Peyer's patch (tissue), 4 donors: ENCODE data around the gene IRGC. TPM values are rescaled to one million over a fixed set of nuclear protein-coding genes. Genes with fewer than 3 reads are reported as not detected.
"Not testable (repeated sequence)": the region's sequence is repeated elsewhere in the genome, so short reads cannot be mapped to it uniquely, and the experiment has no call there.

ENCODE experiments used
- DNase-seq, 3 donors: peaks; one replicate each; pipeline ENCODE4 v3.0.0-alpha.2; 2017 to 2019
- H3K27ac ChIP-seq, 4 donors: fragments of 200-600 bp; sonication (generic); one replicate each; pipeline ENCODE4 v1.5.1; 2016 to 2019
- H3K27me3 ChIP-seq, 2 donors: fragments of 200-600 bp; sonication (generic); one replicate each; pipeline ENCODE4 v1.5.1; 2019
- H3K36me3 ChIP-seq, 3 donors: fragments of 200-600 bp; sonication (generic); one replicate each; pipeline ENCODE4 v1.5.1; 2016 to 2019
- H3K4me1 ChIP-seq, 4 donors: fragments of 200-600 bp; sonication (generic); one replicate each; pipeline ENCODE4 v1.5.1; 2016 to 2019
- H3K4me3 ChIP-seq, 4 donors: fragments of 200-600 bp; sonication (generic); 1 replicate in 3 of 4; 2 replicates in 1 of 4; pipeline ENCODE4 v1.5.1; 2016 to 2019; ENCODE audit warnings: mild to moderate bottlenecking in 1 of 4
- H3K9me3 ChIP-seq, 4 donors: fragments of 200-600 bp; sonication (generic); one replicate each; pipeline ENCODE4 v1.5.1; 2016 to 2019; ENCODE audit warnings: mild to moderate bottlenecking in 1 of 4
- POLR2A ChIP-seq, 2 donors: fragments of 450-650 bp; IDR thresholded peaks; one replicate each; pipeline ENCODE4 v1.5.1; 2017; ENCODE audit warnings: antibody characterized with exemption in 2 of 2, mild to moderate bottlenecking in 2 of 2, moderate library complexity in 2 of 2
- total RNA-seq, 4 donors: library from RNA; depleted of rRNA; stranded (reverse); fragments of >200 nt; gene quantifications; one replicate each; pipeline ENCODE4 v1.1.0, GENCODE V29; 2016
- TF ChIP-seq, protein P1 (sequence below), 6 experiments: fragments of 450-650 bp in 4 of 6; fragments of 200-600 bp in 2 of 6; sonication (generic) in 1 of 6; IDR thresholded peaks; one replicate each; pipeline ENCODE4 v1.5.1; 2017 to 2019; ENCODE audit warnings: antibody characterized with exemption in 6 of 6, mild to moderate bottlenecking in 3 of 6, moderate library complexity in 1 of 6

IRGC gene
- total RNA-seq, 4 donors from 2014 or later: not detected

DNA sequence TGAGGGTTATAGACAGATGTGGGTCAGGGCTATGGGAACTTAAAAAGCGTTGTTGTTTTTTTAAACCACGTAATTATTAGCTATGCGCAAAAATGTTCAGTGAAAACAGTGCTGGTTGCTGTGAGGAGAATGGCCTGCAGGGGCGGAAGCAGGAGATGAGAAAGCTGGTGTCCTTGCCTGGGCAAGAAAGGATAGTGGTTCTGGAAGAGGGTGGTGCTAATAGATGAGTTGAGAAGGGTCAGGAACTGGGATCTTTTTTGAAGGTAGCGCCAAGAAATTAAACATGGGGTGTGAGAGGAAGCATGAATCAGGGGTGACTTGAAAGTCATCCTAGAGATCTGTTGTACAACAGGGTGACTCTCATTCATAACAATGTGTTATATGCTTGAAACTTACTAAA, 43.6 kb downstream of the IRGC start:
- H3K27ac ChIP-seq: peak overlapping the region in 1 of 4 donors; percentile 40
- H3K4me3 ChIP-seq: no peak overlapping the region
- no peaks in the 10 kb centered on the region for H3K36me3 ChIP-seq
- peaks cover 0 to 7% (median 0%) of the 10 kb centered on the region in 4 donors for H3K4me1 ChIP-seq
- DNase-seq: no peak
- H3K9me3 ChIP-seq: no peaks in the 10 kb centered on the region
- no peak for TF ChIP-seq POLR2A (IDR thresholded peaks at IDR 0.05)
- TF ChIP-seq, protein P1, sequence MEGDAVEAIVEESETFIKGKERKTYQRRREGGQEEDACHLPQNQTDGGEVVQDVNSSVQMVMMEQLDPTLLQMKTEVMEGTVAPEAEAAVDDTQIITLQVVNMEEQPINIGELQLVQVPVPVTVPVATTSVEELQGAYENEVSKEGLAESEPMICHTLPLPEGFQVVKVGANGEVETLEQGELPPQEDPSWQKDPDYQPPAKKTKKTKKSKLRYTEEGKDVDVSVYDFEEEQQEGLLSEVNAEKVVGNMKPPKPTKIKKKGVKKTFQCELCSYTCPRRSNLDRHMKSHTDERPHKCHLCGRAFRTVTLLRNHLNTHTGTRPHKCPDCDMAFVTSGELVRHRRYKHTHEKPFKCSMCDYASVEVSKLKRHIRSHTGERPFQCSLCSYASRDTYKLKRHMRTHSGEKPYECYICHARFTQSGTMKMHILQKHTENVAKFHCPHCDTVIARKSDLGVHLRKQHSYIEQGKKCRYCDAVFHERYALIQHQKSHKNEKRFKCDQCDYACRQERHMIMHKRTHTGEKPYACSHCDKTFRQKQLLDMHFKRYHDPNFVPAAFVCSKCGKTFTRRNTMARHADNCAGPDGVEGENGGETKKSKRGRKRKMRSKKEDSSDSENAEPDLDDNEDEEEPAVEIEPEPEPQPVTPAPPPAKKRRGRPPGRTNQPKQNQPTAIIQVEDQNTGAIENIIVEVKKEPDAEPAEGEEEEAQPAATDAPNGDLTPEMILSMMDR (IDR thresholded peaks at IDR 0.05): no peak
- H3K27me3 ChIP-seq: no peaks in the 10 kb centered on the region

DNA sequence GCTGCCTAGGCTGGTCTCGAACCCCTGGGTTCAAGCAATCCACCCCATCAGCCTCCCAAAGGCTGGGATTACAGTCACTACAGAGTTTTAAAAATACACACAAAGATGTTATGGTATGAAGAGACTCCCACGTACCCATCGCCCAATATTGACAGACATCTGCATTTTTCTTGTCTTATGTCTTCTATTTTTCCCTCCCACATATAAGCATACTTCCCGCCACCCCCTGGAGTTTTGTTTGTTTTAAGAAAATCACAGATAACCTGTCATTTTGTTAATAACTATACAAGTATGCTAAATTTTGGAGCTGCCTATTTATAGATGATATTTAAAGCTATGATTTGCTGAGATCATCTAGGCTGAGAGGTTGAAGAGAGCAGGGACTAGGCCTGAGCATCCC, 45.1 kb downstream of the IRGC start:
- H3K9me3 ChIP-seq: no peaks in the 10 kb centered on the region
- no peaks in the 10 kb centered on the region for H3K36me3 ChIP-seq
- no peaks in the 10 kb centered on the region for H3K27me3 ChIP-seq
- H3K27ac ChIP-seq: no peak overlapping the region
- H3K4me1 ChIP-seq: peaks cover 2 to 16% (median 8%) of the 10 kb centered on the region in 4 donors
- no peak for TF ChIP-seq POLR2A (IDR thresholded peaks at IDR 0.05)
- TF ChIP-seq, protein P1 (IDR thresholded peaks at IDR 0.05): no peak
- H3K4me3 ChIP-seq: no peak overlapping the region
- no peak for DNase-seq

DNA sequence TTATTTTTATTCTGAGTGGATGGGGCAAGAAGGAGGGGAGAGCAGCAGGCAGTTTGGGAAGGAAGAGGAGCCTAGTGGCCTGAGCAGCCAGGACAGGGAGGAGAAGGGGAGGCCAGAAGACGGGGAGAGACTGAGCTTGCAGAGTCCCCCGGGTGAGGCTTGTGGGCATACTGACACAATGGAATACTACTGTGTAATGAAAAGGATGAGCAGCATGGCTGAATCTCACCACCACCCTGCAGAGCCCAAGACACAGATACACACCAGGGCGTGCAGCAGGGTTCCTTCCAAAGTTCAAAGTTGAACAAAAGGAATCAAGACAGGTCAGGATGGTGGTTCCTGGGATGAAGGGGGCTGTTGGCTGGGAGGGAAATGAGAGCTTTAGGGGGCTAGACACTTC, 46.9 kb downstream of the IRGC start:
- Histone ChIP-seq H3K27me3 (no peaks in the 10 kb centered on the region), H3K27ac (no peak overlapping the region)
- DNase-seq: no peak

DNA sequence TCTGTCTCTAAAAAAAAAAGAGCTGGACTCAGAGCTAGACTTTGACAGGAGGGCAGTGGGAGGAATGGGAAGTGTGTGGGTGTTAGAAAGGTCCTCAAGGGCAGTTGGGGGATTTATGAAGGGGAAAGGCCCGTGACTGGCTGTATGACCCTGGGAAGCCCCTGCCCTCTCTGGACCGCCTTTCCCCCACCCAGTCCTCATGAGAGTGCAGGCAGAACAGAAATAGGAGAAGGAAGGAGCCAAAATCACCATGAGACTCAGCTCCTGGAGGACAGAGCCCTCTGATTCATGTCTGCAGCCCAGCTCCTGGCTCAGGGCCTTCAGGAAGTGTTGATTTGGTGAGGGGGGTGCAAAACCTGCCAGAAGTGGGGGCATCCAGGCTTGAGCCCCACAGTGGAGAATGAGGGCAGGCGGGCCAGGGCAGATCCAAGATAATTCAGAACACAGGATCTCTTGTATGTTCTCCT, 47.6 kb downstream of the IRGC start:
- Histone ChIP-seq H3K27ac (peak overlapping the region in 1 of 4 donors; percentile 32), H3K4me3 (no peak overlapping the region), H3K36me3 (no peaks in the 10 kb centered on the region), H3K27me3 (no peaks in the 10 kb centered on the region), H3K4me1 (peaks cover 2 to 24% (median 17%) of the 10 kb centered on the region in 4 donors), H3K9me3 (no peaks in the 10 kb centered on the region)
- DNase-seq: no peak
- TF ChIP-seq, protein P1 (IDR thresholded peaks at IDR 0.05): no peak
- TF ChIP-seq POLR2A (IDR thresholded peaks at IDR 0.05): no peak

More for the DNA sequence above, 46.9 kb downstream of the IRGC start:
- H3K4me1 ChIP-seq: peaks cover 2 to 24% (median 17%) of the 10 kb centered on the region in 4 donors
- no peak overlapping the region for H3K4me3 ChIP-seq
- no peaks in the 10 kb centered on the region for H3K9me3 ChIP-seq
- TF ChIP-seq, protein P1 (IDR thresholded peaks at IDR 0.05): no peak
- no peak for TF ChIP-seq POLR2A (IDR thresholded peaks at IDR 0.05)
- no peaks in the 10 kb centered on the region for H3K36me3 ChIP-seq

DNA sequence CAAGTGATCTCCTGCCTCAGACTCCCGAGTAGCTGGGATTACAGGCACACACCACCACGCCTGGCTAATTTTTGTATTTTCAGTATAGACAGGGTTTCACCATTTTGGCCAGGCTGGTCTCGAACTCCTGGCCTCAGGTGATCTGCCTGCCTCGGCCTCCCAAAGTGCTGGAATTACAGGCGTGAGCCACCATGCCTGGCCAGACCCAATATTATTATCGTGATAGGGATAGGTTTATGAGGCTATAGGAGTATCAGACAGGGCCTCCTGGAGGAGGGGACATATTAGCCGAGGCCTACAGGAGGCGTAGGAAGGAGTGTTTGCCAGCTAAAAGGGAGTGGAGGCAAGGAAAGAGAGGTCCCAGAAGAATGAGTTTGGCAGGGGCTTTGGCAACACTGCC, 48.8 kb downstream of the IRGC start:
- peaks cover 2 to 24% (median 17%) of the 10 kb centered on the region in 4 donors for H3K4me1 ChIP-seq
- H3K27me3 ChIP-seq: not testable (repeated sequence)

DNA sequence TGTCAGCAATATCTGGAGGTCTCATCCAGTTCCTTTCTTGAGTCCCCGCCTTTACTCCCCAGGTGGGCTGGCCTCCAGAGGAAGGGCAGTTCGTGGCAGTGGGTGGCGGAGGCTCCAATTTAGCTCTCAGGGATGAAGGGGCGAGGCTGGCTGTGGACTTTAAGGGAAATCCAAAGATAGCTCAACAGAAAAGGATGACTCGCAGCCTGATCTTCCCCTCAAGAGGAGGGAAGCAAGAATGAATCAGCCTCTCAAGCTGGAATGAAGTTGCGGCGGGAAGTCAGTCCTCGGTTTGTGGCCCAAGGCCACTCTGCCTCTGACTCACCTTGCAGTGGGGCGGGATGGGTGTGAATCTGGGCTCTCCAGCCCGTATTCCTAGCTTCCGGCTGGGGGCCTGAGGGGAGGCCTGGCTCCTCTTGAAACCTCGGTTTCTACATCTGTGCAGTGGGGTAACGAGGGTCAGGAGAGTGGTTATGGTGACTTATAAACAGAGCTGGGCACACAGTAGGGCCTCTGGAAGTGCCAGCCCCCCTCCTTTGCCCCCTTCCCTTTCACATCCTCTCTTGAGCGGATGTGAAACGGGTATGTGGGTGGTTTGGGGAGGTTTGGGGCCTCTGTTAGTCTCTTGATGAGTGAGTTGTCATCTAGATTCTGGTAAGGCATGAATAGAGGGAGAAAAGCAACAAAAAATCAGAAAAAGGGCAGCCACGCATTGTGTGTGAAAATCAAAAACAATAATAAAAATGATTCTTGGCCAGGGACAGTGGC, 49.4 kb downstream of the IRGC start:
- H3K4me1 ChIP-seq: peaks cover 2 to 24% (median 17%) of the 10 kb centered on the region in 4 donors
- peak overlapping the region; percentile 8 to 81 (median 64) for H3K27ac ChIP-seq

More for the DNA sequence above, 48.8 kb downstream of the IRGC start:
- peak overlapping the region; percentile 8 to 81 (median 64) for H3K27ac ChIP-seq
- not testable (repeated sequence) for H3K9me3 ChIP-seq, H3K36me3 ChIP-seq, H3K4me3 ChIP-seq, DNase-seq

More for the DNA sequence above, 49.4 kb downstream of the IRGC start:
- peak in 2 of 3 donors; percentile 80 to 85 for DNase-seq
- Histone ChIP-seq H3K27me3 (no peaks in the 10 kb centered on the region), H3K4me3 (no peak overlapping the region), H3K36me3 (no peaks in the 10 kb centered on the region), H3K9me3 (no peaks in the 10 kb centered on the region)
- TF ChIP-seq POLR2A (IDR thresholded peaks at IDR 0.05): no peak
- TF ChIP-seq, protein P1 (IDR thresholded peaks at IDR 0.05): no peak
